Liver (tissue), 3 donors: ENCODE results near the gene BIN1.

Source experiments
- ATF3 ChIP-seq: IDR thresholded peaks from 2 replicates; pipeline ENCODE4 v1.6.1; 2016; ENCODE audit warnings: antibody characterized with exemption
- CTCF ChIP-seq: fragments of 150-350 bp; IDR thresholded peaks from 2 replicates; pipeline ENCODE4 v1.5.1; 2017; ENCODE audit warnings: improper control_type of control experiment, low read depth, low read length; ENCODE audit not compliant: missing input control
- FOXA1 ChIP-seq: IDR thresholded peaks from 2 replicates; pipeline ENCODE4 v1.6.1; 2016; ENCODE audit warnings: antibody characterized with exemption
- MAX ChIP-seq: IDR thresholded peaks from 2 replicates; pipeline ENCODE4 v1.6.1; 2016; ENCODE audit warnings: antibody characterized with exemption
- REST ChIP-seq: IDR thresholded peaks from 2 replicates; pipeline ENCODE4 v1.6.1; 2016; ENCODE audit warnings: antibody characterized with exemption, mild to moderate bottlenecking
- donor health status: healthy.
- donor health status: healthy.

- no peak for TF ChIP-seq CTCF
- no peak for TF ChIP-seq ATF3
- TF ChIP-seq FOXA1 = no peak
- no peak for TF ChIP-seq MAX
- TF ChIP-seq REST = no peak
Measured at GRCh38 chr2:127096718-127097470, 10.1 kb downstream of the BIN1 start.
